Measurements from ENCODE around the gene ASPG.

Gene ASPG

DNA sequence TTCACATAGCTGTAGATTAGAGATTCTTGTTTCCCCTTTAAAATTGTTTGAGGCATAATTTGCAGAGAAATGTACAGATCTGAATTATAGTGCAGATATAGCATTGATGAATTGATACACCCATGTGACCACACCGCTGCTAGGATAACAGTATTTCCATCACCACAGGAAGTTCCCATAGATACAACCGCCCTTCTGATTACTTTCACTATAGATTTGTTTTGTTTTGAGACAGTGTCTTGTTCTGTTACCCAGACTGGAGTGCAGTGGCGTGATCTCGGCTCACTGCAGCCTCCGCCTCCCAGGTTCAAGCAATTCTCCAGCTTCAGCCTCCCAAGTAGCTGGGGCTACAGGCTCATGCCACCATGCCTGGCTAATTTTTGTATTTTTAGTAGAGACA, 8.8 kb upstream of the ASPG start:
- Histone ChIP-seq H3K27ac (ENCODE audit: low read depth, low read length) (no peak overlapping the region), H3K79me2 (ENCODE audit: insufficient read depth, low read length) (no peaks in the 10 kb centered on the region), H3K4me3 (ENCODE audit: insufficient read depth, low read length, poor library complexity, severe bottlenecking) (no peak overlapping the region), H3K27me3 (ENCODE audit: low read length) (no peaks in the 10 kb centered on the region), H3F3A (ENCODE audit: insufficient read depth) (no peaks in the 10 kb centered on the region), H3K36me3 (ENCODE audit: low read length) (no peaks in the 10 kb centered on the region), H4K20me1 (ENCODE audit: low read depth, low read length) (no peaks in the 10 kb centered on the region), H3K9ac (ENCODE audit: low read length) (no peak overlapping the region), H2AFZ (ENCODE audit: low read depth, low read length, severe bottlenecking) (no peak overlapping the region), H3K9me2 (replicated peaks; ENCODE audit: insufficient read depth, low read length) (no peaks in the 10 kb centered on the region), H3K4me2 (ENCODE audit: low read depth, low read length, poor library complexity, severe bottlenecking) (no peak overlapping the region), H3K9me3 (ENCODE audit: insufficient read depth, low read length) (peaks cover 13% of the 10 kb centered on the region; the same call in 1 of the 2 replicates)
- TF ChIP-seq, protein P1, sequence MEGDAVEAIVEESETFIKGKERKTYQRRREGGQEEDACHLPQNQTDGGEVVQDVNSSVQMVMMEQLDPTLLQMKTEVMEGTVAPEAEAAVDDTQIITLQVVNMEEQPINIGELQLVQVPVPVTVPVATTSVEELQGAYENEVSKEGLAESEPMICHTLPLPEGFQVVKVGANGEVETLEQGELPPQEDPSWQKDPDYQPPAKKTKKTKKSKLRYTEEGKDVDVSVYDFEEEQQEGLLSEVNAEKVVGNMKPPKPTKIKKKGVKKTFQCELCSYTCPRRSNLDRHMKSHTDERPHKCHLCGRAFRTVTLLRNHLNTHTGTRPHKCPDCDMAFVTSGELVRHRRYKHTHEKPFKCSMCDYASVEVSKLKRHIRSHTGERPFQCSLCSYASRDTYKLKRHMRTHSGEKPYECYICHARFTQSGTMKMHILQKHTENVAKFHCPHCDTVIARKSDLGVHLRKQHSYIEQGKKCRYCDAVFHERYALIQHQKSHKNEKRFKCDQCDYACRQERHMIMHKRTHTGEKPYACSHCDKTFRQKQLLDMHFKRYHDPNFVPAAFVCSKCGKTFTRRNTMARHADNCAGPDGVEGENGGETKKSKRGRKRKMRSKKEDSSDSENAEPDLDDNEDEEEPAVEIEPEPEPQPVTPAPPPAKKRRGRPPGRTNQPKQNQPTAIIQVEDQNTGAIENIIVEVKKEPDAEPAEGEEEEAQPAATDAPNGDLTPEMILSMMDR (IDR thresholded peaks at IDR 0.05; ENCODE audit: insufficient read depth, low read length, poor library complexity, severe bottlenecking) = no peak
- no peak for TF ChIP-seq EZH2phosphoT487 (conservative IDR thresholded peaks at IDR 0.05; ENCODE audit: low read length)

DNA sequence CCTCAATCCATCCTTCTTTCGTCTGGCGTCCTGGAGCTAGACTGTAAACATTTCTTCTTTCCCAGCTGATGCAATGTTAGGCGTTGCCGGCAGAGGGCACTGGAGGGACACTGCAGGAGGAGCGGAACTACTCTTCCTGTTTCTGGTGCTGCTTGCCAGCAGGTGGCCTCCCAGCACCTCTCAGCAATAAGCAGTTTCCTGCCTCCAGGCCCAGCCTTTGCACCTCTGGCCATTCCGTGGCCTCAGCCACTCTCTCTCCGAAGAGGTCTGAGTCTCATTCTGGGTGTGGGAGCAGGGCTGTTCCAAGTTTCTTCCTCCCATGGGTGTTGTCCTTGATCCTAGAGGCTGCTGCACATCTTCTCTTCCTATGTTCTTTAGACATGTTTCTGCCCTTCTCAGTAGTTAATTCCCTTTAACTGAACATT, 7.5 kb upstream of the ASPG start:
- Histone ChIP-seq H3K9me3 (ENCODE audit: insufficient read depth, low read length) (peaks cover 7% of the 10 kb centered on the region; the same call in 1 of the 2 replicates), H3K36me3 (ENCODE audit: low read length) (no peaks in the 10 kb centered on the region), H3K4me2 (ENCODE audit: low read depth, low read length, poor library complexity, severe bottlenecking) (no peak overlapping the region), H3K4me3 (ENCODE audit: insufficient read depth, low read length, poor library complexity, severe bottlenecking) (no peak overlapping the region), H3K27me3 (ENCODE audit: low read length) (no peaks in the 10 kb centered on the region), H2AFZ (ENCODE audit: low read depth, low read length, severe bottlenecking) (peak overlapping the region; percentile 64), H3K79me2 (ENCODE audit: insufficient read depth, low read length) (no peaks in the 10 kb centered on the region), H3K9me2 (replicated peaks; ENCODE audit: insufficient read depth, low read length) (no peaks in the 10 kb centered on the region), H3K27ac (ENCODE audit: low read depth, low read length) (no peak overlapping the region), H3K9ac (ENCODE audit: low read length) (no peak overlapping the region), H4K20me1 (ENCODE audit: low read depth, low read length) (no peaks in the 10 kb centered on the region), H3F3A (ENCODE audit: insufficient read depth) (no peaks in the 10 kb centered on the region)
- no peak for TF ChIP-seq EZH2phosphoT487 (conservative IDR thresholded peaks at IDR 0.05; ENCODE audit: low read length)
- TF ChIP-seq, protein P1 (IDR thresholded peaks at IDR 0.05; ENCODE audit: insufficient read depth, low read length, poor library complexity, severe bottlenecking) = peak; percentile 99

DNA sequence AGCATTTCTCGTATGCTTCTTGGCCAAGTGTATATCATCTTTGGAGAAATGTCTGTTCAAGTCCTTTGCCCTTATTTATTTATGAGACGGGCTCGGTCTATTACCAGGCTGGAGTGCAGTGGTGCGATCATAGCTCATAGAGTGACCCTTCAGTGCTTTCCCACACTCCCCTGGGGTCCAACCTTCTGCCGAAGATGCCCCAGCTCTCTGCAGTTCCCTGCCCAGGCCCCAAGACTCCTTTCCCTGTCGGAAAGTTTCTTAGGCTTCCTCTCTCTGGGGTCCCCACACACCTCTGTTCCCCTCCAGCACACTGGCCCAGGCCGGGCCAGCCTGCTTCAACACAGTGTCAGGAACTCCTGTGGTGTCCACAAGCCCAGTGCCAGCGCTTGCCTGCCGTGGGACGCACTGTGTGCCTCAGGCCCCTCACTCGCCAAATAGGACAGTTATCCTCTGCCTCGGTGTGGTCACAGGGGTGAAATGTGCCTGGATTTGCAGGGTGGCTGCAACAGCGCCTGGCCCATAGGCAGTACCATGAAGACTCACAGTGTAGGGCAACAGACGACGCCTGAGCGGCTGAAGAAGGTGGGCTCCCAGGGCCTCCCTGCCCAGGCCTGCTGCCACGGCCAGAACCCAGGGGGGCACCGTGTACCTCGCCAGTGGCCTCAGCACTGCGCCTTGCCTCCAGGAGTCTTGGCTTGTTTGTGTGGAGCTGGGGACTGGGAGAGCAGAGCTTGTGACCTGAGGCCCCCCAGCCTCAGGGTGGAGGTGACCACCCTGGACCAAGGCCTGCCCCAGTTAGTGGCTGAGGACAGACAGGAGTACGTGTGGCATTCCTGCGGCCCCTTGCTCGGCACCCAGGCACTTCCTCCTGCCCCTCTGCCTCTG, 4.9 kb upstream of the ASPG start:
- no peak overlapping the region for H3K9ac ChIP-seq (ENCODE audit: low read length)
- no peak overlapping the region for H3K27ac ChIP-seq (ENCODE audit: low read depth, low read length)
- H3K79me2 ChIP-seq (ENCODE audit: insufficient read depth, low read length) = no peaks in the 10 kb centered on the region
- H3K9me3 ChIP-seq (ENCODE audit: insufficient read depth, low read length) = no peaks in the 10 kb centered on the region
- no peak for TF ChIP-seq EZH2phosphoT487 (conservative IDR thresholded peaks at IDR 0.05; ENCODE audit: low read length)
- TF ChIP-seq, protein P1 (IDR thresholded peaks at IDR 0.05; ENCODE audit: insufficient read depth, low read length, poor library complexity, severe bottlenecking) = no peak
- no peaks in the 10 kb centered on the region for H3K36me3 ChIP-seq (ENCODE audit: low read length)
- no peak overlapping the region for H3K4me3 ChIP-seq (ENCODE audit: insufficient read depth, low read length, poor library complexity, severe bottlenecking)
- H3K27me3 ChIP-seq (ENCODE audit: low read length) = no peaks in the 10 kb centered on the region
- H3K9me2 ChIP-seq (replicated peaks; ENCODE audit: insufficient read depth, low read length) = no peaks in the 10 kb centered on the region
- no peaks in the 10 kb centered on the region for H4K20me1 ChIP-seq (ENCODE audit: low read depth, low read length)
- no peaks in the 10 kb centered on the region for H3F3A ChIP-seq (ENCODE audit: insufficient read depth)
- no peak overlapping the region for H2AFZ ChIP-seq (ENCODE audit: low read depth, low read length, severe bottlenecking)
- no peak overlapping the region for H3K4me2 ChIP-seq (ENCODE audit: low read depth, low read length, poor library complexity, severe bottlenecking)
